HG03045 (cell line): Measurements from ENCODE around the gene STAT1.
"Not testable (repeated sequence)": the region's sequence is repeated elsewhere in the genome, so short reads cannot be mapped to it uniquely, and the experiment has no call there.

Experiments
- ATAC-seq: cut with Tn5 transposase; IDR thresholded peaks from one replicate; pipeline ENCODE4 v1.9.1; 2021; ENCODE audit warnings: mild to moderate bottlenecking, moderate library complexity; ENCODE audit not compliant: unreplicated experiment

The STAT1 gene

DNA sequence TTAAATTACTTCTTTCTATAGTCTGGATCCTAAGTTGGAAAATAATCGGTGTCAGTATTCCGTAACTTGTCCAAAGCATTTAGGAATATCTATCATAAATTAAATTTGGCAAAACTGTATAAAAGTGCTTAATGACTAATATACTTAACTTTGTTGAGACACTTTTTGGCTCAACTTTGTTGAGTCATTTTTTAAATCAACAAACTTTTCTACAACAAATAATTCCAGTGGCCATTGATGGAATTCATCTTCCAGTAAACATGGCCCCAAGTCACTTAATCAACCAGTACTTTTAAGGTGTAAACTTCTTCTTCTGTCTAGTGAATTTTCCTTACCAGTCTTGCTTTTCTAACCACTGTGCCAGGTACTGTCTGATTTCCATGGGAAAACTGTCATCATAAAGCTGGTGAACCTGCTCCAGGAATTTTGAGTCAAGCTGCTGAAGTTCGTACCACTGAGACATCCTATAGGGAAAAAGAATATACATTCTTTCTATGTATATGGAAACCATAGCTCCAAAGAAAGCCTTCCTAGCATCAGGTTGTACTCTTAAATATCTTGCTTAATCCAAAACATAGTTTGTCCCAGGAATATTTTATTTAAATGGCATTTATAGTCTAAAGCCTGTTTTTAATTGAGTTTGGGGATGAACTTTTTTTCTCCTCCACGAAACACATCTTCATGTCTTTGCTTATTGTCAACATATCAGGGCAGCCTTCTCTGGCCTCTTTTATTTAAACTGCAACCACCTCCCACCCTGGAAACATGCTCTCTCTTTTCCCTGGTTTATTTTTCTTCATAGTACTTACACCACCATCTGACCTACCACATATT is 4.2 kb downstream of the STAT1 start:
- ATAC-seq: no peak

DNA sequence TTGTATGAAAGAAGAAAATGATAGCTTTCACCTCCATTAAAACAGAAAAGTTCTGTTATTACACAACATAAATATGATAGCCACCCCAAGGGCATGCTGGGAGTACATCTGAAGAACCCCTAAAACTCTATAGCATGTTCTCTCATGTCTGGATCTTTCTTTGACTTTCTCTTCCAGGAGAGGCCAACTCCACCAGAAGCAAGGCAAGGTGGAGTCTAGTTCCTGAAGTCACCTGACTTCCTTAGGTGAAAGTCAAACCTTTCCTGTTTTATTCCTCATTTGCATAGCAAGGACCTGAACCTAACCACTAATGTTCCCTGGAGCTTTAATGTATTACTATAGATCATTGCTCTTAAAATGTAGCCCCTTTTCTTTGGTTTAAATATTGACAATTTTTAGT is 5.7 kb downstream of the STAT1 start:
- ATAC-seq: no peak

DNA sequence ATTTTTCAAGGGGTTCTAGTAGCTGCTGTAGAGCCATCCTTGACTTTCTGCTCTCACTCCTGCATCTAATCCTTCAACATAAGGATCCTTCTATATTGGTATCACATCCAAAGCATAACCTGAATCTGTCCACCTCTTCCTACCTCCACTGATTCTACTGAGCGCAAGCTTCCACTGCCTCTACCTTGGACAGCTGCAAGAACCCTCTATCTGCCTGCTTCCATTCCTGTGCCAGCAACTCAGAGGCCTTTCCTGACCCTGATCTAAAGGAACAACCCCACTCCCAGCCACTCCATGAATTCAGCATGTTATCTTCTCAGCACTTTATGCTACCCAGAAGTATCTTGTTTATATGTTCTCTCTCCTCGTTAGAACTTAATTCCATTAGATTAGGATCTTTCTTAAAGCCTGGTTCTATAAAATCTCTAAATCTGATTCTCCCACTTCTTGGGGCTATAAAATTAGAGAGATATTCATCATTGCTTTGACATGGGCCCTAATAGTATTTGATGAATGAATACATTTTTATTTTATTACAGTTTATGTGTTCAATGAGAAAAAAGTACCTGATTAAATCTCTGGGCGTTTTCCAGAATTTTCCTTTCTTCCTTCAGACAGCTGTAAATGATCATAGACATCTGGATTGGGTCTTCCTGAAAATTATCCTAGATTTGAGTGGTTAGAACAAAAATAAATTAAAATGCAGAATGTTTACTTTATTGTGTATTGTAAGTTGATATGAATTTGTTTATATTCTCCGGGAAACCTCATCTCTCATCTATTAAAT is 6.8 kb downstream of the STAT1 start:
- no peak for ATAC-seq

DNA sequence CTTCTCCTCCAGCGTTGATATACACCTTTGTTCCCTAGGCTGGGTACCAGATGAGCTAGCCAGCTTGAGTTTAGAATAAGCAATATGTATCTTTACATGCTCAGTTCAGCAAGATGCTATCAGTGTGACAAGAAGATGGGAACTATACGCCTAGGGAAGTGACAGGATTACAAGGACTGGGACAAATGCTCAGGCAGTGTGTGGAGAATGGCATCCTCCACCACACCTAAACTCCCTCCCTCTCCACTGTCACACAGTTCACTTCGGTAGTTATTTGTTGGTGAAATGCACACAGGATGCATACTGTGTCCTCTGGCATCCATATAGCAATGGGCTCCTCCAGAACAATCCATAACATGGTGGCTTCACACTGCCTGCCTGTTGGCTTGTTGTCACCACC is 7.7 kb downstream of the STAT1 start:
- no peak for ATAC-seq

DNA sequence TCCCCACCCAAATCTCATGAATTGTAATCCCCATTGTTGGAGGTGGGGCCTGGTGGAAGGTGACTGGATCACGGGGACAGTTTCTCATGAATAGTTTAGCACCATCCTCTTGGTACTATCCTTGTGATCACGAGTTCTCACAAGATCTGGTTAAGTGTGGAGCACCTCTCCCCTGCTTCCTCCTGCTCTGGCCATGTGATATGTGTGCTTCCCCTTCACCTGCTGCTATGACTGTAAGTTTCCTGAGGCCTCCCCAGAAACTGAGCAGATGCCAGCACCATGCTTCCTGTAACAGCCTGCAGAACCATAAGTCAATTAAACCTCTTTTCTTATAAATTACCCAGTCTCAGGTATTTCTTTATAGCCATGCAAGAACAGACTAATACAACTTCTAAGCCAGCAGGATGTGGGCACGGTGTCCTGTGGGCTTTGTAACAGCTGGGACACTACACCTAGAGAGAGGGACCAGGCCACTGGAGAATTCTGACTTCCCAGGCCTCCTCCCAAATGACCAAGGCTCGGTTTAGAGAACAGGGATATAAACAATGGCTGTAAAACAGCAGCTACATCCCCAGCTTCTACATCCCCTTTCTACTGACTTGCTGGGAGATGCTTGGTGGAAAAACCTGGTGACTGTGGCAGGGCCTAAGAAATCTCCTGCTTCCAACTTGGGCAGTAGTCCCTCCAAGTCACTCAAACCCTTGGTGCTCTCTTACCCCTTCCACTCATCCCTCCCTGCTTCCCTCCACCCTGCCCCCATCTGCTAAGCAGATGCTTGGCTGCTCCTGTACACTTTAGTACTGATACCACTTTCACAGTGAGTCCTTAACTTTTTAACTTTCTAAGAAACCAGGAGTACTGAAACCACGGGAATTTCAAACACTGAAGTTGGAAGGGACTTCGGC is 10.3 kb downstream of the STAT1 start:
- no peak for ATAC-seq

DNA sequence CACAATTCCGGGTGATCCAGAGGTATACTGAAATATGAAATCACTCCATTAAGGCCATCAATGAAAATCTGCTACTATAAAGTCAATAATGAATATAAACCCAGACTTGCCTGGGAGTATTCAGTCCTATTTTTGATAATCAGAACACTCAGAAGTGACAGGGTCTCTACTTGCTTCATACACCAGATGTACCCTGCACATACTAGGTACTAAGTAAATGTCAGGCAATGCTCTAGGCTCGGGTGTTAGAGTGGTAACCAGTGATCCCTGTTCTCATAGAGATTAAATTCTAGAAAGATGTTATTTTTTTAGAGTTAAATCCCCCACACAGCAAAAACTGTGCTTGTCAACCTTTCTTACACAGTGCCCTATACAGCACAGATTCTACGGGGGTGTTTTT is 12.3 kb downstream of the STAT1 start:
- no peak for ATAC-seq

DNA sequence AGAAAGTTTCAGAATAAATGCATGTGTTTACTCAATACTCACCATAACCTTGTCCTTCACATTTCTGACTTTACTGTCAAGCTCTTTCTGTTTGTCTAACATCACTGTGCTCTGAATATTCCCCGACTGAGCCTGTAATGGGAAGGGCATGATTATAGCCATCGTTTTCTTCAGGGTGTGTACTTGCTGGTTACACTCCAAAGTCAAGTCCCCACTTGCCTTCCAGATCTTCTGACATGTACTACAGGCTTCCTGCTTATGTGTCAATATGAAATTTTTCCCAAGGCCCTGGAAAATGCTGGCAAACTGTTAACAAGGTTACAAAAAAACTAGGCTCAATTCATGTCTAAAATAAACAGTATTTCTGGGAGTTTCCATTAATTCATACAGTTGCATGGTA is 12.9 kb downstream of the STAT1 start:
- ATAC-seq: no peak

DNA sequence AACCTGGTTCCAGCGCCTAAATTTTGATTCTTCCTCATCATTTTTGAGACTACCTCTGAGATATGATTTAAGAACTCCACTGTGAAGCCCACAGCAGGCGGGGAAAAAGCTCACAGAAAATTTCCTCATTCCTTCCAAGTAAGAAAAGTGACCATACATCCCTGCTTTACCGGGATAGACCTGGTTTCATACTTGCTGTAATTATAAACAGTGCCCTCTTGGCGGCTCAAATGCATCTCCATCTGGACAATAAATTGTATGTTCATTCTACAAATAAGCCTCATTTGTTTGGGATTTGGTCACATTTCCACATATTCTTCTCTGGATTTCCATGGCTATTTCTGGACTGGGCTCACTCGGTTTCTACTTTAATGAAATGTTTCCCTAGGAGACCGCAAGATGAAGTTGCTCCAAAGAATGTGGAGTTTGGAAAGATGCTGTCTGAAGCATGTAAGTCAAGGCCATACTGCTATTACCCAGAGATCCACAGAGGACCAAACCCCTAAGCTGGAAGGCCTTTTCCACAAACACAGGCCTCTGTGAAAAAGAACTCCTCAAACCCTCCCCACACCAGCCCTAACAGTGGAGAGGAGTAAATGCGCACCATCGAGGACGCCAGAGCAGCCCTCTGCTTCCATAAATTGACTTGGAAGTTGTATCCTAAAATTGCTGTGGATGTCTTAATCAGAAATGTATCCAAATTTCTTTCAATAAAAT is 13.9 kb downstream of the STAT1 start:
- ATAC-seq: no peak

DNA sequence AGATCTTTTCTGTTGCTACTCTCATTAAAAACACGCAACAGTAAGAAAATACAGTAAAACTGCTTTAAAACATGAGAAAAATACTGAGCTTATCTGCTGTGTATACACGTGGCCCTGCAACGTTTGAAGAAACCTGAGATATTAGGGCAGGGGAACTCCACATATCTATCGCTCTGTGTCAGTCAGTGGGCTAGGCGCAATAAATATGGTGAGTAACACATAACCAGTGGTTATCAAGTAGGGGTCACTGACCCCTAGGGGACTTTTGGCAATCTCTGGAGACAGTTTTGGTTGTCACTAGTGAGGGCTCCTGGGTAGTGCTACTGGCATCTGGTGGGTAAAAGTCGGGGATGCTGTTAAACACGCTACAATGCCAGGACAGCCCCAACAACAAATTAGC is 14.9 kb downstream of the STAT1 start:
- ATAC-seq: no peak

DNA sequence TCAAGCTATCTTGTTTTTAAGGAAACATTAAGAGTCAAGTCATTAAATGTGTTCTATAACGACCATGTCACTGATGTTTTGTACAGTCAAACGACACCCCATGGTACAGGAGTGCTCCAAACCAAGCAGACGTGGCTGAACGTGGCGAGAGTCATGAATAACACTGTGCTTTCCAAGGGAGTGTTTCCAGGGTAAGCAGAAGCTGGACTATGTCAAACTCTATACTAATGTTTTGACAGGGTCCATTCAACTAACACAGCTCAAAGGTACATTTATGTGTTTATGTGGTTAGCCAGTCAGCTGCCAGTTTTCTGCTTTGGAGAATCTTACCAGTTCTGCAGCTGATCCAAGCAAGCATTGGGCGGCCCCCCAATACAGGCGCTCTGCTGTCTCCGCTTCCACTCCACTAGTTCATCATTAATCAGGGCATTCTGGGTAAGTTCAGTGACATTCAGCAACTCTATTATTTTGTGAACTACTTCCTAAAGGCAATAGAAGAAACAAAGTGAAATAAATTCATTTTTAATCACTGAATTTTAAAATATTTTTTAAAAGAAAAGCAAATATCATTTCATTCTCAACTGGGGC is 16.4 kb downstream of the STAT1 start:
- no peak for ATAC-seq

DNA sequence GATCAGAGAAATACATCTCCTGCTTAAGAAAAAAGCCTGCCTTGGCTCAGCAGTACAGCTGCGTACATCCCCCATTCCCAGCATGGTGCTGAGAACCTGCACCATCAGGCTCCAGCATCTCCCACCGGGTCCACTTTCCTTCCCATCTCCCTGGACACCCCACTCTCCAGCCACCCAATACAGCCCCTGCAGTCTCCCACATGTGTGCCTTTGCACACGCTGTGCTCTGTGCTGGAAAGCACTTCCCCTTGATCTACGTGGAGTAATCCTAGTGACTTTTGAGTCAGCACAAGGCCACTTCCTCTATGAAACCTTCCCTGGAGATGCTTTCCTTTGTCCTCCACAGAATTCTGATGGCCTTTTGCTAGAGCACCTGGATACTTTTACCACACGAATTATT is 17.0 kb downstream of the STAT1 start:
- no peak for ATAC-seq

DNA sequence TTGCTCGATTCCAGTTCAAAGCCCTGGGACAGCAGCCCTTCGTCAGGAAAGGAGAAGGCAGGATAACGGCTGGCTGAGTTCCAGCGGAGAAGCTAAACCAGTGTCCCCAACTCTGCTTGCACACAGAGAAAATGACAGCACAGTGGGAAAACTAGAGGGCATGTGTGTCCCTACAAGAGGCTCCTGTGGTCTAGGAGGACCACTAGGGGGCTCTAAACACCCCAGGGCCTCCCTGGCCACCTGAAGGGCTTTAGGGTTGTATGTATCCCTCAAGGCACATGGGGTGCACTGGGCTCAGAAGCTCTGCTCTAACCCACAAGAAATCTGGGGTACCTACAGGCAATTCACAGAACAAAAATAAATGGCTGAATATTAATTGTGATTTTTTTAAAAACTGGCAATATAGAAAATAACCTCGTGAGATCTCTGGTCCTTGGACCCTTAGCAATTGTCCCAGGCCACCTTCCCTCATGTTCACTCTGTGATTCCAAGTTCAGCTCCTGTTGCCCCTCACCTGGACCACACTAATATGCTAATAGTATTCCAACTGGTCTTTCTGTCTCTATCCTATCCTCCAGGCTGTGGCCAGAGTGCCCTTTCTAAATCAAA is 17.5 kb downstream of the STAT1 start:
- no peak for ATAC-seq

DNA sequence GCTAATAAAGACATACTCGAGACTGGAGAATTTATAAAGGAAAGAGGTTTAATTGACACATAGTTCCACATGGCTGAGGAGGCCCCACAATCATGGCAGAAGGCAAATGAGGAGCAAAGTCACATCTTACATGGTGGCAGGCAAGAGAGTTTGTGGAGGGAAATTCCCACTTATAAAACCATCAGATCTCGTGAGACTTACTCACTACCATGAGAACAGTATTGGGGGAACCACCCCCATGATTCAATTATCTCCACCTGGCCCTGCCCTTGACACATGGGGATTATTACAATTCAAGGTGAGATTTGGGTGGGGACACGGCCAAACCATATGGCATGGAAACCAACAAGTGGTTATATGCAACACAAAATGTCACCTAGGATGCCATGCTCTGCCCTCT is 18.7 kb downstream of the STAT1 start:
- not testable (repeated sequence) for ATAC-seq

DNA sequence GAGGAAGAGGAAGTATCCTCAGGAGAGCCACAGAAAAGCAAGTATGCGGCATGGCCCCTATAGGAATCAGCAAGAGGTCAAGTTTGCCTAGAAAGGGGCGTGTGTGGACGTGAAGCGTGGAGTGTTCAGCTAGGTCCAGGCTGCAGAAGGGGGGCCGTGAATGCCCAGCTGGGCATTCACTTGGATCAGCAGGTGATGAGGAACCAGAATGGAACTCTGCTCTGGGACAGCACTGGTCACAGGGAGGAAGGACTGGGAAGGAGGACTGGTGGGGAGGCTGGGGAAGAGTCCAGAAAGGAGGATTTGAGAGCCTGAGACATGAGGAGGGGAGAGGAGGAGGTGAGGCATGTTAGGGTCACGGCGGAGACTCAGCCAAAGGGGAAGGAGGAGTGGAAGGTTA is 19.8 kb downstream of the STAT1 start:
- no peak for ATAC-seq

DNA sequence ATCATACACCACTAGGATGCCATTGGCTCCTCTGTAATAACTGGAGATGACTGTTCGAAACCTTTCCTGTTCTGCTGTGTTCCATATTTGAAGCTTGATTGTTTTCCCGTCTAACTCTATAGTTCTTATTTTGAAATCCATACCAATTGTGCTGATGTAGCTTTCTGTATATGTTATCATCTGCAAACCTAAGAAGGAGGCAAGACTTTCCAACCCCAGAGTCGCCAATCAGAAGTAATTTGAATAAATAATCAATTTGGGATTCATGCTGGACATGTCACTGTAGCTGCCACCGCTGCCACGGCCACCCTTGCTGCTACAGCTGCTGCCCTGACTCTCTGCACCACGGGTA is 20.7 kb downstream of the STAT1 start:
- ATAC-seq: no peak

DNA sequence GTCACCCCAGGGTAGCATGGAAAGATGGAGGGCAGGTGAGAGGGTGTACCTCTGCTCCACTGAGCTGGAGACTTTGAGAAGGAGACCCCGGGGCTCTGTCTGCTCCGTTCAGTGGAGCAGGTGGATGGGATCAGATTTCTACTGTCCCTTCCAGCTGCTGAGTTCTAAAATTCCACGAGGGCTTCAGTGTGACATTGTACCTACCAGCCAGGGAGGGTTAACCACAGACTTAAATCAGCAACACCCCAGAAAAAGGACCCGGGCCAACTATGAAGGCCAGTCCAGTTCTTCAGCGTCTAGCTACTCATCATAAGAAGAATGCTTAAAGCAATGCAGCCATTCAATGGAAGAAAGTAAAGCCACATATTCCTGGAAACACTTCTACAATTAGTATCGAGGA is 23.8 kb downstream of the STAT1 start:
- ATAC-seq: no peak

DNA sequence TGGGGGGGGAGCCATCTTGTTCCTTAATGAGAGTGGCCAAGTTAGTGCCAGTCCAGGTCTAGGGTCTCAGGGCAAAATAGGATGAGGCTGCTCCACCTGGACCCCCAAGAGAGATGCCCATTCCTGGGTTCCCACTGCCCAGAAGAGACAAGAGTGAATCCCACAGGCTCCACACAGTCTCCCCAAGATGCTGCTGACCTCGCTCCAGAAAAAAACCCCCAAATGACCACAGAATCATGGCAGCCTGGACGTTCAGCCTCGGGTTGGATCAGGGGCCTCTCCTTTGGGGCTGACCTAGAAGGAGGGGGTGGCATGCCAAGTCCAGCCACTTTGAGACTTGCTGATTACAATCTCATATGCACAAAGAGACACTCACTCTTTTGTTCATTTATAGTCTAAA is 25.1 kb downstream of the STAT1 start:
- no peak for ATAC-seq

DNA sequence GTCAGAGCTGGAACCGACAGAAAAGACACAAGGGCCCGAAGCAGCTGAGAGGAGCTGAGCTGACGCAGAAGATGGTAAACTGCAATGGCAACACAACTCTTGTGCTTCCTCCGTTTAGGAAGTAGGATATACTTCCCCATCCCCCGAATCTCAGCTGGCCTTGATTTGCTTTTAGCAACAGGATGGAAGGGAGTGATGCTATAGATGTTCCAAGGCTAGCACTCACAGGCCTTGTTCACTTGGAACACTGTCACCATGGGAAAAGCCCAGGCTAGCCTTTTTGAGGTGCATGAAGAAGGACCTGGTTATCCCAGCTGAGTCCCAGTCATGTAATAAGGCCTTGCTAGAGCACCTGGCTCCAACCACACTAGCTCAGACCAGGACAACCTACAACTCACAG is 26.0 kb downstream of the STAT1 start:
- ATAC-seq: no peak

DNA sequence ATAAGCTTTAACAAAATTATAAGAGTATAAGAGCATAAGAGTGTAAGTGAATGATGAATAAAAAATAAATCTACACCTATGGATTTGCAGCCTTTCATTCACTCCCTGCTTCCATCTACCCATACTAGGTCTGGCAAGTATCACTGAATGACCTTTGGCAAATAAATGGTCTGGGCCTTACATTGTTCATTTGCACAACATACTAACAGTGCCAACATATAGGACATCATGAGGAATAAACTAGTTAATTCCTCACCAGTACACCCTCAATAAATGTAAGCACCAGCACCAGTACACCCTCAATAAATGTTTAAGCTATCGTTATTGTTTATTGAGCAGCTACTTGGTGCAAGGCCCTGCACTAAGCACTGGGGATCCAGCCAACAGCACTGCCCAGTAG is 26.9 kb downstream of the STAT1 start:
- no peak for ATAC-seq
